GM19099 (cell line): ENCODE measurements around the gene STPG1.

Experiments used
- POLR2A ChIP-seq: IDR thresholded peaks from 3 replicates; pipeline ENCODE4 v1.6.1; 2011; ENCODE audit warnings: low read depth; ENCODE audit not compliant: insufficient read length; ENCODE audit errors: extremely low read depth

The STPG1 gene

DNA sequence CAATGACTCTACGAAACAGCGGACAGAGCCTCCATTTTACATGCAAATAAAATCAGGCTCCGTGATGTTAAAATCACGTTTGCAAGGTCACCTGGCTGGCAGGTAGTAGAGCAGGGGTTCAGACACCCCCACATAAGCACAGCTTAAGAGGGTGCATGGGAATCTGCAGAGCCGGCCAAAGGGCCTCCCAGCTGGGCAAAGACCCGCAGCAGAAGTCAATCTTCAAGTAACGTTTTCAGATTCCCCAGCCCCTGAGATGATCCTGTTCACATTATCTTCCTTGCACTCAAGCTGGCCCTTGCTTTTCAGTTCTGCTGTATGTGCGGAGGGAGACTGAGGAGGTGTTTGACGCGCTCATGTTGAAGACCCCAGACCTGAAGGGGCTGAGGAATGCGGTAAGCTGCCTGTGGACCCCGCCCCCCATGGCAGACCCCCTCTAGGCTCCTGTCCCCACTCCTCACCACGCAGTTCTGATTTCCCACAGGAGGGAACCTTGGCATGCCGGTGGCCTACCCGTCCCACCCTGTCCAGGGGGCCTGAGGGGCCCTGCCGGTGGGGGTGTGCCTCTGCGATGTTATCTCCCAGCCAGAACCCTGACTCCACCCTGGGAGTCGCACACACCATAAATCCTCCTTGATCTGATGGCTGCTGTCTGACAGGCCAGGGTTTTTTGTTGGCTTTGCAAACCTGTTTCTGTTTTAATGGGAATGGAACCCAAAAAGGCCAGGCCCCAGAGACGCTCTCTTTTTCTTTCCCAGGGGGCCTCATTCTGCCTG, 66.2 kb downstream of the STPG1 start:
- no peak for TF ChIP-seq POLR2A

DNA sequence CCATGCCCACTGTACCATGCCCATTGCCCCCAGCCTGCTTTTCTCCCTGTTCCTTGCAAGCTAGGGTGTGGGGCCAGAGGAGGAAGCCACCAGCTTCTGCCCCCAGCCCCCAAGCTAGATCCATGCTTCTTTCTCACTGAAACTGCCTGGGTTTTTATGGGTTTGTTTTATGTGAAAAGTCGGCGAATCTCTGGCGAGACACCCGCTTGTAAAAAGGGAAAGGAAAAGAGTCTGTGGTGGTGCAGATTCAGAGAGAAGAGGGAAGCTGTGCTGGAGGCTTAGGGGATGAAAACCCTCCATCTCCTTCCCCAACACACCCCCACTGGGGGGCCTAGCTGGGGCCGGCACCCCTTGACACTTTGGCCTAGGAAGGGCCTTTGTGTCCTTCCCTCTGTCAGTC, 68.2 kb downstream of the STPG1 start:
- TF ChIP-seq POLR2A: no peak

DNA sequence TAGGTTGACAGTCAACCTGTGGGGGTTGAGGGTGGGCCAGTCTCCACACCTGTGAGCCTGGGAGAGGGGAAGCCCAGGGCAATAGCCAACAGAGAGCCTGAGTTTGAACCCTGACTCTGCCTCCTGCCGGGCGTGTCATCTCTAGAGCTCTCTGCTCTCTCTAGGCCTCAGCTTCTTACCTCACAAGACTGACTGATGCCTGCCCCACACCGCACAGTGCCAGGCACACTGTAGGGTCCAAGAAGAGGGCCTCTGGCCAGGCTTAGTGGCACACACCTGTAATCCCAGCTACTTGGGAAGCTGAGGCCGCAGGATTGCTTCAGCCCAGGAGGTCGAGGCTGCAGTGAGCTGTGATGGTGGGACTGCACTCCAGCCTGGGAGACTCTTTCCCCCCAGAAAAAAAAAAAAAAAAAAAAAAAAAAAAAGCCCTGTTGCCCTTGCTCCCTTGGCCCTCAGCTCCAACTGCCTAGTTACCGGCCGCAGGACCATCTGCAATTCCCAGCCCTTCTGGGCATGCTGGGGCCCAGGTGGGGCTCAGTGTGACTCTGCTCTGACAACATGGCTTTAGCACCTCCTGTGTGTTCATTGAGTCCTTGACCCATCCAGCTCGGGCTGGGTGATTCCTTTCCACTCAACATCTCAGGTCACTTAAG, 69.4 kb downstream of the STPG1 start:
- TF ChIP-seq POLR2A: no peak

DNA sequence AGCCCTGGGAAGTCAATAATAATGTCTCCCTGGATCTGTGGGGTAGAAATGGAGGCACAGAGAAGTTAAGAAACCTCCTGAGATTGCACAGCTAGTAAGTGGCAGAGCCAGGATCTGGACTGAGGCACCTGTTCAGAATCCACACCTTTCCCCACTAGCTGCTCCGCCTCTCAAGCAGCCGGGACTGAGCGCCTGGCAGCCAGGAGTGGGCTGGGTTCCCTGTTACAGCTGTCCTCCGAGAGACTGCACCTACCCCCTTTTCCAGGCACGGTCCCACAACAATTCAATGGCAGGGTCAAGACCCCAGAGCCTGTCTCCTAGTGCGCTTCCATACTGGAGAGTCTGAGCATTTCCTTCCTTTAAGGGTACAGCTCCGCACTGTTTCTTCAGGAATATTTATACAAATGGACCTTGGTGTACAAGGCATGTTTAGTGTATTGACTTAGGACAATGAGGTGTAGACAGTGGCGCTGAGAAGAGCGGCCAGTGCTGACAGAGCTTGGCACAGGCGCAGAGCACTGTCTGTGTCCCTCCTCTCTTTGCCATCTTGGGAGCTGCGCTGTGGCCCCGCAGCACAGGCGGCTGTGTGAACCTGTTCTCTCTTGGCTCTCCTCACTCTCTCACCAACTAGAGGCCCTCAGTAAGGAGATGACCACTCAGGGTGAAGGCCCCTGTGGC, 70.0 kb downstream of the STPG1 start:
- no peak for TF ChIP-seq POLR2A

DNA sequence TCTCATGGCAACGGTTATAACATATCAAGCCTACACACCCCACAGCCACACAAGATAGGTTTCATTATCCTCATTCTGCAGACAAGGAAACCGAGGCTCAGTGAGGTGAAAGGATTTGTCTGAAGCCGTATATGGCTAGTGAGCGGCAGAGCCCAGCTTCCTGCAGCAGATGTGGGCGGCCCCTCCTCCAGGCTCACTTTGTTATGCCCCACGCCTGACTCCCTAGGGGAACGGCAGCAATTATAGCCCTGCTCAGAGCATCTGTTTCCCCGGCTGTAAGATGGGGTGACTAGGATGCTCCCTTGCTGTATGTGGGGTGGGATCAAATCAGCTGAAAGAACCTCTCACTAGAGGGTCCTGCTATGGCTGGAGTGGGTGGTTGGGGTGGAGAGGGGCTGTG, 72.3 kb downstream of the STPG1 start:
- TF ChIP-seq POLR2A: no peak

DNA sequence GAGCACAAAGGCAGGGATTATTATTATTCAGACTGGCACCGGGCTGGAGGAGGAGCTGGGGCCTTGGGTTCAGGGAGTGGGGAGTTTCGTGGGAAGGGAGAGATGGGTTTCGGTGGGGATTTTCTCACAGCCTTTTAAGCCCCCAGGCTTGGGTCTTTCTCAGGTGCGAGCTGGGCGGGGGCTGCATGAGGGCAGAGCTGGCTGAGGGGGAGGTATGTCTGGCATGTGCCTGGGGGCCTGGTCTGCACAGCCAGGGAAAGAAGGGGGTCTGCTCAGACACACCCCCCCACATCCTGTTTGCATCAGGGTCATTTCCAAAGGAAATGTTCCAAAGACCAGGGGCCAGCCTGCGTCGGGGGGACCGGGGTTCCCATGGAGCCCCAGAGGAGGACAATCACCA, 72.8 kb downstream of the STPG1 start:
- no peak for TF ChIP-seq POLR2A

DNA sequence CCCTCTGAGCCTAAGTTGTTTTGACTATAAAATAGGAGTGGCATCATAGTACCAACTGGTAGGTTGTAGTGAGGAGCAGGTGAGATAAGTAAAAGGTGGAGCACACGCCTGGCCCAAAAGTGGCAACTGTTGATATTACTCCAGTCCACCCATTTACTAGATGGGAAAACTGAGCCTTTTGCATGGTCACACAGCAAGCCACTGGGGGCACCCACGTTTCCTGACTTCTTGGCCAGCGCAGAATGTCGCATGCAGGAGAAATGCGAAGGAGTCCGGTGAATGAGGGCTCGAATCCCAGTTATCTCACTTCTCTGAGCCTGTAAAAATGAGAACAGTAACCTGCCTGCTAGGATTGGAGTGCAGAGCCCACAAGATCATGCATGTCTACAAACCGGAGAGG, 73.6 kb downstream of the STPG1 start:
- TF ChIP-seq POLR2A: no peak

DNA sequence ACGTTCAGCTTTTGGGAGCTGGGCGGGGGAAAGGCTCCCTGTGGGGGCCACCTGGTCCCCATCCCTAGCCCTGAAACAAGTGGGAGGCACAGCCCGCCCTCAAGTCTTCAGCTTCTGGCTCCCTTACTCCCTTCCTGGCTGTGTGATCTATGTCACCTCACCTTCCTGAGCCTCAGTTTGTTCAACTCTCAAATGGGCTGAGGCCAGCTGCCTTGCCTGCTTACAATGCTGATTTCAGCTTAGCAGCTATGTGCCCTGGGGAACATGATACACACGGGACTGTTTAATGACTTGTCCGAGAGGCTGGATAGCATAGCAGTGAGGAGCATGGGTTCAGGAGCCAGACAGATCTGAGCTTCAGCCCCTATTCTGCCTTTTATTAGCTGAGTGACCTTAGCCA, 75.1 kb downstream of the STPG1 start:
- no peak for TF ChIP-seq POLR2A

DNA sequence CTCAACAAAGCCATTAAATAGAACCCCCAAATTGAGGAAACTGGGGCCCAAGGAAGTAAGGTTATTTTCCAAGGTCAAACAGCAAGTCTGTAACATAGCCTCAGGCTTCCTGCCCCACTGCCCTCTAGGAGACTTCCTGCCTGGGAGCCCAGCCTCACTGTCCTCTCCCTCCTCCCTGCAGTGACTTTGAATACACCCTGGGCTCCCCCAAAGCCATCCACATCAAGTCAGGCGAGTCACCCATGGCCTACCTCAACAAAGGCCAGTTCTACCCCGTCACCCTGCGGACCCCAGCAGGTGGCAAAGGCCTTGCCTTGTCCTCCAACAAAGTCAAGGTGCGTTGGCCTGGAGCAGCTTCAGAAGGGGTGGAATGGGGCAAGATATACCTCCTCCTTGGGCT, 76.1 kb downstream of the STPG1 start:
- no peak for TF ChIP-seq POLR2A

DNA sequence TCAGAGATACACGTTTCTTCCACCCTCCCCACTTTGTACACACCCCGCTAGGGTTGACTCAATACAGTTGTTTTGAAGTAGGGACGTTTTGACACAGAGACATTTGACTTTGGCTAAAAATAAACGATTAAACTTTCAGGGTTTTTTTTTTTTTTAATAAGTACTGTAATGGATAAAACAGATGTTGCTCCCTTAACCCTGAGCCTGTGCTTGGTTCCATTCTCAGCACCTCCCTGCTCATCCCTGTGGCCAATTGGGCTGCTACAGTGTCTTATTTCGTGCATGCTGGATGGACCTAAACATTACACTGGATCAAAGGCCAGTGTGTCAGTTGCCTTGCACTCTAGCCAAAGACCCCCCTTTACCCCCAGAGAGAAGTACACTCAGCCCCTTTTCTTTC, 77.5 kb downstream of the STPG1 start:
- no peak for TF ChIP-seq POLR2A

DNA sequence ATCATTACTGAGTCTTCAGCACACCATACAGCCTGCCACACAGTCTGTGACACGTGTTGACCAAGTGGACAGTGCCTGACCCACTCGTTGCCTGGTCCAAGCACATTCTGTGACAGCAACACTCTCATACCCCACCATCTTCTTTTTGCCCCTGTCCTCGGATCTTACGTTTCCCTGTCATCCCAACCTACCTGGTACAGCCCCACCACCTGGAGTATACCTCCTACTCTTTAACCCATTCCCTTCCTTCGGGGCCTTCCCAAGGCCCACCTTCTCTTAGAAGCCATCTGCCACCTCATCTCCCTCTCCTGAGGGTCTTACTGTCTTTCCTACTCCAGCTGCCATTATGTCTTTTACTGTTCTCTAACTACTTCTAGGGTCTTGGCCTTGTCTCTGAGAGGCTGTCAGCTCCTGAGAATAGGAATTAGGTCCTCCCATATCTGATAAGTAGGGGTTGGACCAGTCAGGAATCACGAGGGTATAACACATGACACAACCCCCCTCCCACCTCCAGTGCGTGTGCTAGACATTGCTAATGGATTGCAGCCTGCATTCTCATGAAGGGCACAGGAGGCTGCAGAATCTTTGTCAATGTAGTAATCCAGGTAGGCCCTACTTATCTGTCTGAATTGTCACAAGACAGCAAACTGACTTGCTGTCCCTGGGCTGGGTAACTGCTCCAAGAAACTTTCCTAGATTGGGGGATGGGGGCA, 81.5 kb downstream of the STPG1 start:
- no peak for TF ChIP-seq POLR2A

DNA sequence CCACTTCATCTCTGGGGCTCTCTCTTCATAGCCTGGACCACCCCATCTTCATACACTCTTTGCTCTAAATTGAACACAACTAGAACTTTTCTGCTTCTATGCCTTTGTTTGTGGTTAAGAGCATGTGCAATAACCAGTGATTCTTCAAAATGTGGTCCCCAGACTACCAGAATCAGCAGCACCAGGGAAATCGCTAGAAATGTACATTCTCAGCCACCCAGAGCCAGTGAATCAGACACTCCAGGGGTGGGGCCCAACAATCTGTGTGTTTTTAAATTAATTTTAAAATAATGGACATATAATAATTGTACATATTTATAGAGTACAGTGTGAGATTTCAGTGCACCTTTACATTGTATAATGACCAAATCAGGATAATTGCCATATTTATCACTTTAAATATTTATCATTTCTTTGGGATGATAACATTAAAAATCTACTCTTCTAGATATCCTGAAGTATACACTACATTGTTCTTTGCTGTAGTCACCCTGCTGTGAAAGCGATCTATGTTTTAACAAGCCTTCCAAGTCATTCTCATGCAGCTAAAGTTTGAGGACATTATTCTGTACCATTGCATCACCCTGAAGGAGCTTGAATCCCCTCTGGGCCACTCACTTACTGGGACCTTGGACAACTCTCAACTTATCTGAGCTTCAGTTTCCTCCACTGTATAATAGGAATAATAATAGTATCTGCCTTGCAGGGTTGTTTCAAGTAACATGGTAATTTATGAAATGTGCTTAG, 83.6 kb downstream of the STPG1 start:
- no peak for TF ChIP-seq POLR2A

DNA sequence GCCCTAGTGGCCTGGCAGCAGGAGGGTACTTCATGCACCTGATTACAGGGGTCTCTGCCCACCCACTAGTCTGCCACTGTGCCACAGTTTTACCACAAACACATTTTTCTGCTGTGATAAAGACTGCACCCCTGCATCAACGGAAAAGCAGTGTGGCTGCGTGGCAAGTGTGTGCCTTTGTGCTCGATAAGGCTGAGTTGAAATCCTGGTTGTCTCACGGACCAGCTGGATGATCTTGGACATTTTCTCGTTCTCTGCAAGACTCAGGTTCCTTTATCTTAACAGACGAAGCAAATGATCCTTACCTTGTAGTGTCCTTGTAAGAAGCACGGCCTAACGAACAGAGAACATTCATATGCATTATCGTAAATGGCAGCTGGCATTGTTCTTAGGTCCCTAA, 84.3 kb downstream of the STPG1 start:
- no peak for TF ChIP-seq POLR2A

DNA sequence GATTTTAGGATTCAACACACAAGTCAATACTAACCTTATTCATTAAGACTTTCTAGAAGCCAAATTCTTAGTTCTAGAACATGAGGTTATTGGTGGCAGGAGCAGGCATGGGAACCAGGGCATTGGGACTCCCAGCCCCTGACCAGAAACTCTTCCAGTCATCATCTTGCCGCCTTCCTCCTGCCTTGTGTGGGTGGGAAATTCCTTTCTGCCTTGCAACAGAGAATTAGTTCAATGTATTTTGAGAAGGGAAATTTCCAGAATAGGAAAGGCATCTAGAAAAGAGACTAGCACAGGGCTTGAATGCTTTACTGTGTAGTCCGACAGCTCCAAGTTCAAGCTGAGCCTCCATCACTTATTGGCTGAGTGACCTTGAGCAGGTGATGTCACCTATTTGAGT, 85.7 kb downstream of the STPG1 start:
- TF ChIP-seq POLR2A: no peak

DNA sequence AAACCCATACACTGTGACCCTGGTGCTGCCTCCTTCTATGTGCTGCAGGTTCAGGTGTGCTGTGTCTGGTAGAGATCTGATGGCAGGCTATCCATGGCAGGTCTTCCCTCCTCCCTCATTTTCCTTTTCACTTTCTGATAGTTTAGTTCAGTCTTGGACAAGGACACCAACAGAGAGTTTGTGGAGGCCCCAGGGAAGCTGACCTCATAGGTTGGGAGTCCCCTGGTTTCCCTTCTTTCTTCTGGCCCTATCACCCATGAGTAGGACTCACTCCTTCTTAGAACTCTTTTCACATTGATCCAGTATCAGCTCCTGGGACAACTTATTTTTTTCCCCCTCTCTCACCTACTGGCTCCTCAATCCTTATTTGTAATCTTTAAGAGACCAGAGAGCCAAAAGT, 86.1 kb downstream of the STPG1 start:
- TF ChIP-seq POLR2A: no peak
